IMR-90 (cell line): Measurements from ENCODE around the gene CRAMP1. TPM values are rescaled to one million over a fixed set of nuclear protein-coding genes. Genes with fewer than 3 reads are reported as not detected.

Experiments used
- ATAC-seq: fragments of 200-7000 bp; cut with Tn5 transposase; 2 replicates; pipeline ENCODE4 v1.9.1; 2020; ENCODE audit warnings: low read depth, mild to moderate bottlenecking, moderate library complexity
- BruUV-seq: library from RNA; stranded (reverse); fragments of 400-500 nt; replicated peaks from 2 replicates; lab custom pipeline; 2021; lab: Mats Ljungman, UMichigan
- CTCF ChIA-PET: fragments of 300-600 bp; formaldehyde crosslinking; extraction: SDS; loops from one replicate; lab custom pipeline; 2021; ENCODE audit warnings: antibody characterized with exemption; lab: Yijun Ruan, JAX
- POLR2A ChIA-PET: fragments of 300-600 bp; sonication (Branson Sonifier 250); formaldehyde crosslinking; loops from one replicate; lab custom pipeline; 2022; ENCODE audit warnings: antibody characterized with exemption; ENCODE audit not compliant: unreplicated experiment; lab: Charles Lee
- DNase-seq: peaks from one replicate; pipeline ENCODE4 v3.0.0; 2013
- H2AFZ ChIP-seq: replicated peaks from 2 replicates; pipeline ENCODE3; 2013; ENCODE audit warnings: low read length, mild to moderate bottlenecking; ENCODE audit not compliant: poor library complexity
- H2AK5ac ChIP-seq: 2 replicates; pipeline ENCODE4 v1.6.1; 2013; ENCODE audit warnings: low read depth, low read length, inconsistent platforms
- H2AK9ac ChIP-seq: replicated peaks from 2 replicates; pipeline ENCODE3; 2013; ENCODE audit warnings: mild to moderate bottlenecking, low read depth, low read length, moderate library complexity; ENCODE audit not compliant: poor library complexity
- H2BK120ac ChIP-seq: 2 replicates; pipeline ENCODE4 v1.6.1; 2013; ENCODE audit warnings: low read depth, low read length, inconsistent platforms
- H2BK15ac ChIP-seq: 3 replicates; pipeline ENCODE4 v1.6.1; 2013; ENCODE audit warnings: low read depth, low read length, inconsistent platforms
- H2BK20ac ChIP-seq: 2 replicates; pipeline ENCODE4 v1.6.1; 2013; ENCODE audit warnings: low read depth, mild to moderate bottlenecking, inconsistent platforms, low read length, moderate library complexity
- H2BK5ac ChIP-seq: 2 replicates; pipeline ENCODE4 v1.6.1; 2013; ENCODE audit warnings: mild to moderate bottlenecking, low read depth, low read length, inconsistent platforms; ENCODE audit not compliant: poor library complexity, severe bottlenecking
- H3K14ac ChIP-seq: replicated peaks from 2 replicates; pipeline ENCODE4 v1.6.1; 2013; ENCODE audit warnings: low read depth, low read length, inconsistent platforms
- H3K18ac ChIP-seq: 2 replicates; pipeline ENCODE4 v1.6.1; 2013; ENCODE audit warnings: low read depth, low read length, control low read depth
- H3K23ac ChIP-seq: 2 replicates; pipeline ENCODE4 v1.6.1; 2013; ENCODE audit warnings: low read depth, low read length, inconsistent platforms
- H3K27ac ChIP-seq: 2 replicates; pipeline ENCODE4 v1.5.1; 2013; ENCODE audit warnings: mild to moderate bottlenecking, control low read depth, low read length; ENCODE audit not compliant: insufficient read depth
- H3K27me3 ChIP-seq: 2 replicates; pipeline ENCODE4 v1.6.1; 2013; ENCODE audit warnings: low read length; ENCODE audit not compliant: control insufficient read depth, insufficient read depth
- H3K36me3 ChIP-seq: 2 replicates; pipeline ENCODE4 v1.6.1; 2013; ENCODE audit warnings: low read length, mixed read lengths; ENCODE audit not compliant: control insufficient read depth, insufficient read depth
- H3K4ac ChIP-seq: 2 replicates; pipeline ENCODE4 v1.6.1; 2013; ENCODE audit warnings: low read depth, low read length, inconsistent platforms
- H3K4me1 ChIP-seq: 2 replicates; pipeline ENCODE4 v1.6.1; 2013; ENCODE audit warnings: low read length, mixed read lengths; ENCODE audit not compliant: control insufficient read depth, insufficient read depth
- H3K4me2 ChIP-seq: 2 replicates; pipeline ENCODE4 v1.6.1; 2013; ENCODE audit warnings: low read depth, mild to moderate bottlenecking, control low read depth, low read length, moderate library complexity
- H3K4me3 ChIP-seq: 2 replicates; pipeline ENCODE4 v1.5.1; 2013; ENCODE audit warnings: low read depth, mild to moderate bottlenecking, control low read depth, low read length, moderate library complexity; ENCODE audit not compliant: insufficient read depth
- H3K56ac ChIP-seq: 2 replicates; pipeline ENCODE4 v1.6.1; 2013; ENCODE audit warnings: low read length, inconsistent platforms; ENCODE audit not compliant: insufficient read depth; ENCODE audit errors: extremely low read depth
- H3K79me1 ChIP-seq, 2 experiments: 2 replicates each; pipeline ENCODE4 v1.6.1; 2013; ENCODE audit warnings: low read length in 2 of 2, inconsistent platforms in 1 of 2, low read depth in 1 of 2
- H3K9ac ChIP-seq: 2 replicates; pipeline ENCODE4 v1.6.1; 2013; ENCODE audit warnings: low read depth, low read length, control low read depth
- H3K9me1 ChIP-seq: 2 replicates; pipeline ENCODE4 v1.6.1; 2013; ENCODE audit warnings: low read length, inconsistent platforms; ENCODE audit not compliant: insufficient read depth
- H3K9me3 ChIP-seq: 2 replicates; pipeline ENCODE4 v1.6.1; 2013; ENCODE audit warnings: low read length; ENCODE audit not compliant: control insufficient read depth, insufficient read depth
- H4K20me1 ChIP-seq: 2 replicates; pipeline ENCODE4 v1.6.1; 2013; ENCODE audit warnings: low read length, inconsistent platforms; ENCODE audit not compliant: insufficient read depth
- H4K5ac ChIP-seq: 2 replicates; pipeline ENCODE4 v1.6.1; 2013; ENCODE audit warnings: mild to moderate bottlenecking, low read depth, low read length, control low read depth
- H4K8ac ChIP-seq, 2 experiments: 2 replicates each; pipeline ENCODE4 v1.6.1; 2013; ENCODE audit warnings: low read depth in 2 of 2, low read length in 2 of 2, control low read depth in 1 of 2, inconsistent platforms in 1 of 2
- H4K91ac ChIP-seq: 2 replicates; pipeline ENCODE4 v1.6.1; 2013; ENCODE audit warnings: low read depth, low read length, inconsistent platforms; ENCODE audit not compliant: insufficient read depth
- FOS ChIP-seq: fragments of 150-350 bp; IDR thresholded peaks from 2 replicates; pipeline ENCODE4 v1.6.1; 2016; ENCODE audit warnings: low read depth, low read length
- SMC3 ChIP-seq: fragments of 150-350 bp; IDR thresholded peaks from 2 replicates; pipeline ENCODE4 v1.6.1; 2016; ENCODE audit warnings: low read depth, mild to moderate bottlenecking, antibody characterized with exemption, low read length, moderate library complexity
- WGBS, 2 experiments: methylation state at CpG; one replicate each; pipeline versions ENCODE4 v1.1.5 to v1.1.7; 2013; ENCODE audit warnings: missing lambda C conversion rate in 2 of 2; ENCODE audit not compliant: insufficient read length in 1 of 2; ENCODE audit errors: extremely low coverage in 2 of 2; 5-methylcytosine and 5-hydroxymethylcytosine counted together
- dilution Hi-C: fragments of 300-500 bp; cut with HindIII; formaldehyde crosslinking; loops from one replicate; pipeline ENCODE4 v1.14.3; 2018; ENCODE audit warnings: low sequenced_read_pairs; ENCODE audit not compliant: unreplicated experiment
- in situ Hi-C: fragments of 300-500 bp; cut with MboI; formaldehyde crosslinking; loops from 3 replicates; pipeline ENCODE4 v1.14.3; 2019; ENCODE audit warnings: low sequenced_read_pairs, inconsistent platforms, mixed read lengths
- intact Hi-C: fragments of 100-400 bp; cut with micrococcal nuclease; formaldehyde crosslinking; loops from 2 replicates; pipeline ENCODE4 v1.10.0; 2022
- polyA plus RNA-seq, 3 experiments: library from polyadenylated mRNA; depleted of rRNA; stranded (reverse); fragments of >200 nt; gene quantifications; 2 replicates each; pipeline ENCODE4 v1.2.3, GENCODE V29; 2012; ENCODE audit warnings: low replicate concordance in 1 of 3
- total RNA-seq: library from RNA; depleted of rRNA; stranded (reverse); fragments of >200 nt; gene quantifications from 2 replicates; pipeline ENCODE4 v1.2.3, GENCODE V29; 2012

CRAMP1 gene
- total and polyA plus RNA-seq, 2 of the 4 experiments (the other 2 are of a cell fraction), result 3.2 to 12.0 TPM

GRCh38 chr16:1676661-1677060, 64.5 kb downstream of the CRAMP1 start:
- no peak overlapping the region for H4K8ac ChIP-seq
- CTCF ChIA-PET, result no interaction called here
- no peak overlapping the region for H4K91ac ChIP-seq
- H4K20me1 ChIP-seq, result peaks cover 34% of the 10 kb centered on the region
- no peak overlapping the region for H3K56ac ChIP-seq
- H4K5ac ChIP-seq, result no peak overlapping the region
- H2BK20ac ChIP-seq, result no peak overlapping the region
- POLR2A ChIA-PET, result no interaction called here
- no peak overlapping the region for H3K23ac ChIP-seq
- intact Hi-C loops (no loop called here), in situ Hi-C loops (no loop called here), dilution Hi-C loops (no loop called here)
- H2BK120ac ChIP-seq, result no peak overlapping the region
- no peak overlapping the region for H2AK5ac ChIP-seq
- H3K9ac ChIP-seq, result no peak overlapping the region
- H3K9me3 ChIP-seq, result no peaks in the 10 kb centered on the region
- H2BK5ac ChIP-seq, result no peak overlapping the region
- H3K27ac ChIP-seq, result no peak overlapping the region
- H3K14ac ChIP-seq, result no peak overlapping the region
- WGBS, 2 experiments, result no CpG with 5 or more reads among the region's 12 CpGs
- BruUV-seq, result no TSS peak
- no peak overlapping the region for H2AFZ ChIP-seq
- peaks cover 42% of the 10 kb centered on the region for H3K36me3 ChIP-seq
- H3K9me1 ChIP-seq, result peaks cover 32% of the 10 kb centered on the region
- ATAC-seq, result no peak
- peaks cover 19 to 73% of the 10 kb centered on the region in 2 experiments for H3K79me1 ChIP-seq
- H3K18ac ChIP-seq, result no peak overlapping the region
- no peak overlapping the region for H3K4me2 ChIP-seq
- H3K27me3 ChIP-seq, result no peaks in the 10 kb centered on the region
- peaks cover 8% of the 10 kb centered on the region for H3K4me1 ChIP-seq
- TF ChIP-seq FOS (no peak), SMC3 (no peak)
- no peak overlapping the region for H2BK15ac ChIP-seq
- H2AK9ac ChIP-seq, result no peak overlapping the region
- no peak for DNase-seq
- H3K4ac ChIP-seq, result no peak overlapping the region
- no peak overlapping the region for H3K4me3 ChIP-seq
